Stomach (tissue), 9 donors: ENCODE measurements around the gene PCDHA6. TPM values are rescaled to one million over a fixed set of nuclear protein-coding genes. Genes with fewer than 3 reads are reported as not detected.
"Not testable (repeated sequence)": the region's sequence is repeated elsewhere in the genome, so short reads cannot be mapped to it uniquely, and the experiment has no call there.

Source experiments
- DNase-seq, 2 donors: peaks; one replicate each; pipeline versions ENCODE4 v3.0.0 to v3.0.0-alpha.2; 2013 to 2019
- H3K27ac ChIP-seq, 5 donors: fragments of 200-600 bp in 4 of 5; sonication (generic) in 4 of 5; one replicate each; pipeline ENCODE4 v1.5.1; 2013 to 2019; ENCODE audit warnings: mild to moderate bottlenecking in 1 of 5, moderate library complexity in 1 of 5
- H3K27me3 ChIP-seq, 3 donors: fragments of 200-600 bp; sonication (generic); one replicate each; pipeline ENCODE4 v1.5.1; 2017 to 2019; ENCODE audit warnings: mixed run types in 1 of 3
- H3K36me3 ChIP-seq, 4 donors: fragments of 200-600 bp; sonication (generic); 1 replicate in 3 of 4; 2 replicates in 1 of 4; pipeline ENCODE4 v1.5.1; 2016 to 2019
- H3K4me1 ChIP-seq, 4 donors: fragments of 200-600 bp; sonication (generic); one replicate each; pipeline ENCODE4 v1.5.1; 2016 to 2019
- H3K4me3 ChIP-seq, 4 donors: fragments of 200-600 bp; sonication (generic) in 3 of 4; one replicate each; pipeline ENCODE4 v1.5.1; 2016 to 2019; ENCODE audit warnings: mild to moderate bottlenecking in 1 of 4
- H3K9me3 ChIP-seq, 4 donors: fragments of 200-600 bp; sonication (generic); one replicate each; pipeline ENCODE4 v1.5.1; 2016 to 2019
- CTCF ChIP-seq, 7 experiments: fragments of 450-650 bp in 4 of 7; fragments of 200-600 bp in 3 of 7; sonication (generic) in 3 of 7; IDR thresholded peaks; one replicate each; pipeline ENCODE4 v1.5.1; 2016 to 2019; ENCODE audit warnings: antibody characterized with exemption in 7 of 7, control low read depth in 2 of 7, mild to moderate bottlenecking in 1 of 7
- EP300 ChIP-seq: sonication (generic); formaldehyde crosslinking; IDR thresholded peaks from one replicate; pipeline ENCODE4 v1.6.1; 2017; ENCODE audit warnings: antibody characterized with exemption
- POLR2A ChIP-seq, 4 donors: fragments of 450-650 bp; IDR thresholded peaks; one replicate each; pipeline ENCODE4 v1.6.1; 2016; ENCODE audit warnings: antibody characterized with exemption in 4 of 4, control low read depth in 2 of 4, mild to moderate bottlenecking in 1 of 4, moderate library complexity in 1 of 4
- POLR2AphosphoS5 ChIP-seq, 3 donors: sonication (generic); formaldehyde crosslinking; IDR thresholded peaks; one replicate each; pipeline ENCODE4 v1.6.1; 2016; ENCODE audit warnings: antibody characterized with exemption in 3 of 3
- WGBS, 5 donors: extraction: QIAGEN DNeasy Blood & Tissue Kit in 3 of 5; methylation state at CpG; one replicate each; pipeline versions ENCODE4 v1.1.5 to v1.1.7; 2013 to 2018; 5-methylcytosine and 5-hydroxymethylcytosine counted together
- intact Hi-C: fragments of 100-400 bp; cut with DNase I; formaldehyde crosslinking; loops from one replicate; pipeline ENCODE4 v1.15.1; 2023; ENCODE audit warnings: low total_unique reads
- polyA plus RNA-seq, 3 donors: library from polyadenylated mRNA; stranded (reverse); fragments of 200-250 nt; gene quantifications; one replicate each; pipeline ENCODE4 v1.2.3, GENCODE V29; 2013
- total RNA-seq, 5 donors: library from RNA; depleted of rRNA; stranded (reverse); fragments of >200 nt; gene quantifications; one replicate each; pipeline versions ENCODE4 v1.1.0 to v1.2.3, GENCODE V29; 2014 to 2016
- donor health status: healthy with polysubstance abuse.
- donor health status: Bipolar disorder and iron deficiency.
- donor health status: healthy.

Gene PCDHA6
- total and polyA plus RNA-seq, 8 donors, result 0.06 to 1.2 (median 0.18) TPM; not detected in 3

GRCh38 chr5:140796718-140797095, 31.1 kb upstream of the PCDHA6 start:
- intact Hi-C loops, result no loop called here
- Histone ChIP-seq H3K4me1 (no peaks in the 10 kb centered on the region), H3K4me3 (no peak overlapping the region), H3K27me3 (peaks cover 0 to 46% (median 11%) of the 10 kb centered on the region in 3 donors), H3K27ac (no peak overlapping the region), H3K36me3 (no peaks in the 10 kb centered on the region), H3K9me3 (peaks cover 16 to 89% (median 69%) of the 10 kb centered on the region in 4 donors)
- 53 to 79% (median 62%) methylated on average over 23 to 39 of the region's 39 CpGs for whole genome bisulfite sequencing, 5 donors
- TF ChIP-seq CTCF (IDR thresholded peaks at IDR 0.05) (no peak), POLR2AphosphoS5 (IDR thresholded peaks at IDR 0.05) (no peak), EP300 (no peak), POLR2A (IDR thresholded peaks at IDR 0.05) (no peak)
- no peak for DNase-seq

- H3K4me1 ChIP-seq, result no peaks in the 10 kb centered on the region
- 20 to 29% (median 22%) methylated on average over 24 to 29 of the region's 29 CpGs for WGBS, 5 donors
- intact Hi-C loops, result no loop called here
- TF ChIP-seq POLR2A (IDR thresholded peaks at IDR 0.05) (no peak), EP300 (no peak), CTCF (IDR thresholded peaks at IDR 0.05) (no peak), POLR2AphosphoS5 (IDR thresholded peaks at IDR 0.05) (no peak)
- H3K36me3 ChIP-seq, result no peaks in the 10 kb centered on the region
- H3K4me3 ChIP-seq, result peak within 1 kb of the TSS in 2 of 4 donors; percentile 23 to 30
- peaks cover 0 to 45% (median 3%) of the 10 kb centered on the region in 3 donors for H3K27me3 ChIP-seq
- peaks cover 29 to 80% (median 51%) of the 10 kb centered on the region in 4 donors for H3K9me3 ChIP-seq
- H3K27ac ChIP-seq, result peak within 1 kb of the TSS in 1 of 5 donors; percentile 11
- DNase-seq, result peak in 1 of 2 donors; percentile 38
Observed at GRCh38 chr5:140800816-140801493, 26.8 kb upstream of the PCDHA6 start, which contains the start of gene PCDHA3. Gene PCDHA3 (plus strand): TSS chr5:140801057.

- H3K4me1 ChIP-seq, result no peaks in the 10 kb centered on the region
- WGBS, 5 donors, result 15 to 18% (median 17%) methylated on average over 16 of the region's 16 CpGs
- H3K9me3 ChIP-seq, result peaks cover 28 to 78% (median 50%) of the 10 kb centered on the region in 4 donors
- H3K36me3 ChIP-seq, result no peaks in the 10 kb centered on the region
- DNase-seq, result peak in 1 of 2 donors; percentile 16
- intact Hi-C loops, result no loop called here
- no peak for TF ChIP-seq POLR2A (IDR thresholded peaks at IDR 0.05)
- no peak for TF ChIP-seq EP300
- no peak for TF ChIP-seq CTCF (IDR thresholded peaks at IDR 0.05)
- TF ChIP-seq POLR2AphosphoS5 (IDR thresholded peaks at IDR 0.05), result no peak
- peak overlapping the region in 1 of 5 donors; percentile 11 for H3K27ac ChIP-seq
- peaks cover 0 to 43% (median 3%) of the 10 kb centered on the region in 3 donors for H3K27me3 ChIP-seq
- H3K4me3 ChIP-seq, result peak overlapping the region in 2 of 4 donors; percentile 23 to 30
Observed at GRCh38 chr5:140801494-140801841, 26.3 kb upstream of the PCDHA6 start.

- H3K27ac ChIP-seq, intact Hi-C loops, DNase-seq, H3K4me1 ChIP-seq, H3K36me3 ChIP-seq, H3K4me3 ChIP-seq: not testable (repeated sequence)
- WGBS, 5 donors, result 45 to 64% (median 54%) methylated on average over 34 to 45 of the region's 45 CpGs
- H3K27me3 ChIP-seq, result peaks cover 0 to 45% (median 3%) of the 10 kb centered on the region in 3 donors
- peaks cover 24 to 77% (median 51%) of the 10 kb centered on the region in 4 donors for H3K9me3 ChIP-seq
Observed at GRCh38 chr5:140802381-140802780, 25.4 kb upstream of the PCDHA6 start.

GRCh38 chr5:140802781-140803271, 24.9 kb upstream of the PCDHA6 start:
- Histone ChIP-seq H3K9me3 (peaks cover 24 to 77% (median 52%) of the 10 kb centered on the region in 4 donors), H3K36me3 (no peaks in the 10 kb centered on the region), H3K27me3 (peaks cover 0 to 49% (median 3%) of the 10 kb centered on the region in 3 donors), H3K27ac (no peak overlapping the region), H3K4me3 (no peak overlapping the region), H3K4me1 (no peaks in the 10 kb centered on the region)
- TF ChIP-seq POLR2AphosphoS5 (IDR thresholded peaks at IDR 0.05), result no peak
- no peak for TF ChIP-seq CTCF (IDR thresholded peaks at IDR 0.05)
- TF ChIP-seq EP300, result no peak
- no peak for TF ChIP-seq POLR2A (IDR thresholded peaks at IDR 0.05)
- intact Hi-C loops, result no loop called here
- DNase-seq, result no peak
- 43 to 65% (median 54%) methylated on average over 32 to 53 of the region's 53 CpGs for WGBS, 5 donors
